Amniotic epithelial cell (primary cell): Measurements from ENCODE around the gene MPLKIP.
"Not testable (repeated sequence)": the region's sequence is repeated elsewhere in the genome, so short reads cannot be mapped to it uniquely, and the experiment has no call there.

Experiments used
- DNase-seq: peaks from one replicate; pipeline ENCODE4 v3.0.0-alpha.2; 2010; ENCODE audit warnings: low read depth

Gene MPLKIP

DNA sequence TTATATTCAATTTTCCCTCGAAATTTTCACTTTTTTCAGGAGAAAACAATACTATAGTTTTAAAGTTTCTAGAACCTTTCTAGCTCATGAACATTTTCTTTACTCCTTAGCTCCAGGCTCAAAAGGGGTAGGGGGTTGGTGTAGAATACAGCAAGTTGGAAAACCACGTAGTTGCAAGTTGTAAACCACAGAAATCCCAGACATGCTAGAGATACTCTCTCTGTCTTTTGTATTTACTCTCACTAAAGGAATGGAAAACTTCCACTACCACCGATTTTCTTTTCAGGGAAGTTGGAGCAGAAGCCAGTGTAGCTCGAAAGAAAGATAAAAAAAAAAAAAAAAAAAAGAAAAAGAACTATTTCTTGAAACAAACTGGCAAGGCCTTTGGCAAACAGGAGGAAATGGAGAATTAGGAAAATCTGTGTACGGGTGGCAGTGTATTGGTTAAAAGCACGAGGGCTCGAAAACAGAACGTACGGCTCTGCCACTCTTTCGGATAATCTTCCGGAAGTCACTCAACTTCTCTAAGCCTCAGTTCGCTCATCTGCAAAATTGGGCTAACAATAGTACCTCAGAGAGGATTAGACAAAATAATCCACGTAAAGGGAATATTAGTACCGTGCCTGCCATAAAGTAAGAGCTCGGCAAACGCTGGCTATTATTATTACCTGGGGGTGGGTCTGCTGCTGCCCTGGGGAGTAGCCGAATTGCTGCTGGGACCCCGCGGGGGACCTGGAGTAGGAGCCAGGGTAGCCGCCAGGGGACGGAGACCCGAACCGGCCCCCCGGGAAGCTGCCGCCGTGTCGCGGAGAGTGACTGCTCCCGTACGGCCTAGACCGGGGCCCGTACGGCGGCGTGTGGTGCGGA lies 628 bp downstream of the MPLKIP start:
- DNase-seq = peak; percentile 44

DNA sequence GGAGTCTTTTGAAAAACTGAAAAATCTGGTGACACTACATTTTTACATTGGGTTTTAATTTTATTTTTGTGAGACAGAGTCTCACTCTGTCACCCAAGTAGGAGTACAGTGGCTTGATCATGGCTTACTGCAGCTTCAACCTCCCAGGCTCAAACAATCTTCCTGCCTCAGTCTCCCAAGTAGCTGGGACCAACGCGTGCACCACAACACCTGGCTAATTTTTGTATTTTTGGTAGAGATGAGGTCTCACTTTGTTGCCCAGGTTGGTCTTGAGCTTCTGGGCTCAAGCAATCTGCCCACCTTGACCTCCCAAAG lies 11.5 kb downstream of the MPLKIP start:
- no peak for DNase-seq

DNA sequence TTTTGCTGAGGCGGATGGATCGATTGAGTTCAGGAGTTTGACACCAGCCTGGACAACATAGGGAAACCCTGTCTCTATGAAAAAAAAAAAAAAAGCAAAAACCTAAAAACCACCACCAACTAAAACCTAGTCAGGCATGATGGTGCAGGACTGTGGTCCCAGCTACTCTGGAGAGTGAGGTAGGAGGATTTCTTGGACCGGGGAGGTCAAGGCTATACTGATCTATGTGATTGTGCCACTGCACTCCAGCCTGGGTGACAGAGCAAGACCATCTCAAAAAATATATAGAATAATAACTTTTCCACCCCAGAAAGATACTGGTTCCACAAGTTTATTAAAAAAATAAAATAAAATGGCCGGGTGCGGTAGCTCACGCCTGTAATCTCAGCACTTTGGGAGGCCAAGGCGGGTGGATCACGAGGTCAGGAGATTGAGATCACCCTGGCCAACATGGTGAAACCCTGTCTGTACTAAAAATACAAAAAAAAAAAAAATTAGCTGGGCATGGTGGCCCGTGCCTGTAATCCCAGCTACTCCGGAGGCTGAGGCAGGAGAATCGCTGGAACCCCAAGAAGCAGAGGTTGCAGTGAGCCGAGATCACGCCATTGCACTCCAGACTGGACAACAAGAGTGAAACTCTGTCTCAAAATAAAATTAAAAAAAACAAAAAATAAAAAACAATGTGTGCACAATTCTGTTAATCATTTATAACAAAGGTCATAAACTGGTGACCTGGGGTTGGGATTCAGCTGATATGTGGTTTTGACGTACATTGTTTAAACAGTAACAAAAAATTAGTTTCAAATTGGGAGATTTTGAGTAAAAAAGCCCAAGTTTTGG lies 12.1 kb downstream of the MPLKIP start:
- DNase-seq = not testable (repeated sequence)

DNA sequence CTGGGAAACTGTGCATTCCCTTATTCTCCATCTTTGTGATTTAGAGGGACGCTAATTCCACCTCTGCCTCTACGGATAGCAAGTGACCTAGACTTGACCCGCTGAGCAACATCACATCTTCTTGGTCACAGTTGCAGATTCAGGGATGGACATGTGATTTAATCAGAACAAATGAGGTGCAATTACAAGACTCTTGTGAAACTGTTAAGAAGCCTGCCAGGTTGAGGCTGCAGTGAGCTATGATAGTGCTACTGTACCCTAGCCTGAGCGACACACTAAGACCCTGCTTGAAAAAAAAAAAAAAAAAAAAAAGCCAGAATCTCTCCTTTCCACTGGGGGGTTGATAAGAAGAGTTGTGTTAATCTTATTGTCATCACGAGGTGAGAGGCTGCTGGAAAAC lies 14.4 kb downstream of the MPLKIP start:
- DNase-seq = peak; percentile 35

DNA sequence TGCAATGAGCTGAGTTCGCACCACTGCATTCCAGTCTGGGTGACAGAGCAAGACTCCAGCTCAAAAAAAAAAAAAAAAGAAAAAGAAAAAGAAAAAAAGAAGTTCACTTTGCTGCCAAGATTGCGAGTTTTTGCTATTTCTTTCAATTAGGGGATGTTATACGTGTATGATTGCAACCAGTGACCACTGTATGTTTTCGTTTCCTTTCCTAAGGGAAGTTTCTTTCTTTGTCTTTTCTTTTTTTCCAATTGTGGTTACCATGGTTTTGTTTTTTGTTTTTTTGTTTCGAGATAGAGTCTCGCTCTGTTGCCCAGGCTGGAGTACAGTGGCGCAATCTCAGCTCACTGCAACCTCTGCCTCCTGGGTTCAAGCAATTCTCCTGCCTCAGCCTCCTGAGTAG lies 16.2 kb downstream of the MPLKIP start:
- not testable (repeated sequence) for DNase-seq

DNA sequence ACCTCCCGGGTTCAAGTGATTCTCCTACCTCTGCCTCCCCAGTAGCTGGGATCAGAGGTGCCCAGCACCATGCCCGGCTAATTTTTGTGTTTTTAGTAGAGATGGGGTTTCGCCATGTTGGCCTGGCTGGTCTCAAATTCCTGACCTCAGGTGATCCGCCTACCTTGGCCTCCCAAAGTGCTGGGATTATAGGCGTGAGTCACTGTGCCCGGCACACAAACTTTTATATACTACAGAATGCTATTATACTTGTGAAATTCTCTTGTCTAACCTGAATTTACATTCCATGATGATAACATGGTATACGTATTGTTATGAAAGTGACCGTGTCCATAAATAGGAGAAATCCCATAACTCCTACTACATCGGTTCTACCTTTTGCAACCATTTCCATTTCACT lies 17.2 kb downstream of the MPLKIP start:
- peak; percentile 40 for DNase-seq

DNA sequence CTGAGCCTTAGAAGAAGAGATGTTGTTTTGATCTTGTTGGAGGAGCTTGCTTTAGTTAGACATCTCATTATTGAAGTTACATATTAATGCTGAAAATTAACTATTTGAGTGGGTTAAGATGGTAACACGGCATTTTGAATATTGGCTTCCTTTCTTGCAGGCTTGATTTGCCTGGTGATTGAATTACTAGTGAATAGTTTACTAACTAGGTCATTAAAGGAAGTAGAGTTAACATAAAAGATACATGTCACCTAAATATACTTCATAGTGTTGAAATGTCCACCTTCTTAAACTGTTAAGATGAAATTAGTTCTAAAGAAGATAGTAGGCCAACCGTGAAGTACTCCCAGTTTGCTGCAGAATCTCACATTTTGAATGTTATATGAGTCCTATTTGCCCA lies 18.5 kb downstream of the MPLKIP start:
- DNase-seq = no peak

DNA sequence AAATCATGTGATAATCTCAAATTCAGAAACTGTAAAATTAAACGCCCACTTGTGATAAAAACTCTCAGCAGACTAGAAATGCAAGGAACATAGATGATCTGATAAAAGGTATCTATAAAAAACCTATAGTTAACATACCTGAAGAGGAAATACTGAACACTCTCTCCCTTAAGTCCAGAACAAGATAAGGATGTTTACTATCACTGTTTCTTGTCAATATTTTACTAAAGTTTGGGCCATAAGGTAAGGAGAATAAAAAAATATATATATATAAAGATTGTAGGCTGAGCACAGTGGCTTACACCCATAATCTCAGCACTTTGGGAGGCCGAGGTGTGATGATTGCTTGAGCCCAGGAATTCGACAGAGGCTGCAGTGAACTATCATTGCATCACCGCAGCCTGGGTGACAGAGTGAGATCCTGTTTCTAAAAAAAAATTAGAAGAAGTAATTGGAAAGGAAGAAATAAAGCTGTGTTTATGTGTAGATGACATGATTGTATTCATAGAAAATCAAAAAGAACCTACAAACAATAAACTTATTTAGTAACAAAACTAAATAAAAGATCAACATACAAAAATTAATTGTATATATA lies 28.4 kb downstream of the MPLKIP start:
- DNase-seq = no peak

DNA sequence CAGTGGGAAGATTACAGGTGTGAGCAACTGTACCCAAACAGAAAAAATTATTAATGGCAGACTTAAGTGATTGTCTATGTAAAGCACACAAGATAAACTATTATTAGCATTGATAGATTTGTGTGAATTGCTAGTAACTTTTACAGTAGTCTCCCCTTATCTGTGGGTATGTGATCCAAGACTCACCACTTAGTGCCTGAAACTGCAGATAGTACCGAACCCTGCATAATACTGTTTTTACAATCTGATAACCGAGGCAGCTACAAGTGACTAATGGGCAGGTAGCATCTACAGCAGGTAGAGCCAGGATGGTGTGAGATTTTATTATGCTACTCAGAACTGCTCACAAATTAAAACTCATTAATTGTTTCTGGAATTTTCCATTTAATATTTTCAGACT lies 31.5 kb downstream of the MPLKIP start:
- no peak for DNase-seq

DNA sequence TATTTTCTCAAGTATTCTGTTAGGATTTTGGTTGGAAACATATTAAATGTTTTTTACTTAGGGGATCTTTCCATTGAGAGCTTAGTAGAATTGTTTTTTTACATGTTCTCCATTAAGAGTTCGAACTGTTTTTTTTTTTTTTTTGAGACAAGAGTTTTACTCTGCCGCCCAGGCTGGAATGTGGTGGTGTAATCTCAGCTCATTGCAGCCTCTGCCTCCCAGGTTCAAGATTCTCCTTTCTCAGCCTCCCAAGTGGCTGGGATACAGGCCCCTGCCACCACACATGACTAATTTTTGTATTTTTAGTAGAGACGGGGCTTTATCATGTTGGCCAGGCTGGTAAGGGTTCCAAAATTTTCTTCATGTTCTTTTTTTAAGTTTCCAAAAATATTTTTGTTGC lies 33.2 kb downstream of the MPLKIP start:
- DNase-seq = no peak

DNA sequence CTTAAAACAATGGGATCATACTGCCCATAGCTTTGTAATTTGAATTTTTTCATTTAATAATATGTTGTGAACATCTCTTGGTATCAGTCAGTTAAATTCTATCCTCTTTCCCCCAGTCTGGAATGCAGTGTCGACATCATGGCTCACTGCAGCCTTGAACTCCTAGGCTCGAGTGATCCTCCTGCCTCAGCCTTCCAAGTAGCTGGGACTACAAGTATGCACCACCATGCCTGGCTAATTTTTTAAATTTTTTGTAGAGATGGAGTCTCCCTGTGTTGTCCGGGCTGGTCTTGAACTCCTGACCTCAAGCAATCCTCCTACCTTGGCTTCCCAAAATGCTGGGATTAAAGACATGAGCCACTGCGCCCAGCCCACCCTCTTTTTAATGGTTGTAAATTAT lies 34.6 kb downstream of the MPLKIP start:
- peak; percentile 29 for DNase-seq

DNA sequence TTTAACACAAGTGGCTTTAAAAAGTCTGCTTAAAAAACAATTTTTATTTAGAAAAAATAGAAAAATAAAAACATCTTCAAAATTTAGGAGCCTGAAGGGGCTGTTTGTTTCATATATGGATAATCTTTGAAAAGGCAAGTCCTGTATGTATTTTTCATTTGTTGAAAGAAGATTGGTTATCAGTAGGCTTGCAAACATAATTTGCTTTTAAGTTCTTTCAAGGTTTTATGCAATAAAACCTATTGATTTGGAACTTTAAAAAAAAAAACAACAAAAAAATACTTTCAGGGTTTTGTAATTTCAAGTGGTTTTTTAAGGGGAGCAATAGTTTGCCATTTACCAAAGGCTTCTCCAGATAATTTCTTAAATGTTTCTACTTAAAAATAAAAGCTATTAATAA lies 35.6 kb downstream of the MPLKIP start:
- DNase-seq = no peak

DNA sequence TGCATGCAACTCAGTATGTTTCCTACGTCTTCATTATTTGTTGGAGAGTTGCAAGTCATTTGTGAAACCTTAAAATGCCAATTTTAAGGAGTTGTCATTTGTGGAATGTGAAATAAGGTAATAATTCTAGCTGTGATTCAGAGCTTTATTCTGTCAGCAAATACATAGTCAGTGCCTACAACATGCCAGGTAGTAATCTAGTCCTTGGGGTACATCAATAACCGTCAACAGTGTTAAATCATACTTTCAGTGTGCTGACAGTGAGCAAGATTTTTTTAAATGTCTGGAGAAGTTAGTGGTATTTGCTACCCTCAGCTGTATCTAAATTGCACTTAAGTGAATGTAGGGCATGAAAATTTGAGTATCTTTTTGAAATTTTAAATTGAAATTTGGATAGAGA lies 36.7 kb downstream of the MPLKIP start:
- DNase-seq = no peak

DNA sequence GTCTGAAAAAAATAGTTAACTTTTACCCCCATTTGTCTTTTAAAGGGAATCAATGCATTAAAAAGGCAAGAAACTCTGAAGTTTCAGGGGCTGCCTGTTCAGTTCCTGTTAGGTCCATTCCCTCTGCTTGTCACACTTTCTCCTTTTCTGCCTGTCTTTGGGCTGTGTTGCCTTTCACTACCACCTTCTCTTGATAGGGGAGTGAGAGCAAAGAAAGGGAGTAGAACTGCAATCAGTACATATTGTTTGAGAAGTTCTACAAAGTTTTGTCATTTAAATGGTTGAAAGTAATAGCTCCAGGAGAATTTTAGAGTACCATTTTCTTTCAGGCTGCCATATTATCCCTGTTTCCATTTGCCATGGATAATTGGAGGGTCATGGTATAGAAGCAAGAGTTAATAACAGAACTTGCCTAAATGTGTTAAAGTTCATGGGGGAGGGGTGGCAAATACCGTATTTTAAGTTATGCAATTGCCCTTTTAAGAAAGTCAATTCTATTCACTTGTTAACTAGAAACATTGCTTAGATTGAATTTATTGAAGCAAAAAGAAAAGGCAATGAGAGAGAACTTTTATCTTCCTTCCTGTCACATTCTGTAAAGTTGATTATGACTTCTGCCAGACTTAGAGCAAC lies 38.6 kb downstream of the MPLKIP start:
- no peak for DNase-seq

DNA sequence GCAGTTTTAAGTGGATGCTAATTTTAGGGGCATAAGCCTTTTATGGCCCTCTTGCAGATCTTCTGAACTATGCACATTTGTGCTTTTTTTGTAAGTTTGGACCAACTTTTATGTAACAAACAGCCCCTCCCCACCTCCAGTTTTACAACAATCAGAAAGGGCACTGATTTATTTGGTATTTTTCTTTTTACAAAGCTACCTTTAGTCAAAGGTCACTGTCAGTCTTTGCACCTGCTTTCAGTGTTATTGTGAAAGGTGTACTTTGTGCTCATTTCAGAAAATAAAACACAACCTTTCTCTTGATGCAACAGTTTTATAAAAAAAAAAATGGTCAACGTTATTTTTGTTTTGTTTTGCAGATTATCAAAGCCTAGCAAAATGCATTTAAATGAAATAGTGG lies 39.2 kb downstream of the MPLKIP start:
- no peak for DNase-seq

DNA sequence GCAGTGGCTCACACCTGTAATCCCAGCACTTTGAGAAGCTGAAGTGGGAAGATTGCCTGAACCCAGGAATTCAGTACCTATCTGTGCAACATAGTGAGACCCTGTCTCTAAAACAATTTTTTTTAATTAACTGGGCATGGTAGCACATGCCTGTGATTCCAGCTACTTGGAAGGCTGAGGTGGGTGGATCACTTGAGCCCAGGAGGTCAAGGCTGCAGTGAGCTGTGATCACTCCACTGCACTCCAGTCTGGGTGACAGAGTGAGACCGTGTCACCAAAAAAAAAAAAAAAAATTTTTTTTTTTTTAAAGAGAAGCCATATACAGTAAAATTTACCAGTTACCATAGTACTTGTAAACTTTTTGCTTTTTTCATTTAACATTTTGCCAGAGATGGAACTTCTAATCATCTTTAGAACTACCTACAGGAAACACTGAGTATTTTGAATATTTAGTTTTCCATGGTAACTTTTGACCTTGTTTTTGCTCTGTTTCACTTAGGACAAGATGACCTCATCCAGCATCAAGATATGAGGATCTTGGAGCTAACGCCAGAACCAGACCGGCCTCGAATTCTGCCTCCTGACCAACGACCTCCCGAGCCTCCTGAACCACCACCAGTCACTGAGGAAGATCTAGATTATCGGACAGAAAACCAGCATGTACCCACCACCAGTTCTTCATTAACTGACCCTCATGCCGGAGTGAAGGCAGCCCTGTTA lies 40.6 kb downstream of the MPLKIP start:
- peak; percentile 40 for DNase-seq

DNA sequence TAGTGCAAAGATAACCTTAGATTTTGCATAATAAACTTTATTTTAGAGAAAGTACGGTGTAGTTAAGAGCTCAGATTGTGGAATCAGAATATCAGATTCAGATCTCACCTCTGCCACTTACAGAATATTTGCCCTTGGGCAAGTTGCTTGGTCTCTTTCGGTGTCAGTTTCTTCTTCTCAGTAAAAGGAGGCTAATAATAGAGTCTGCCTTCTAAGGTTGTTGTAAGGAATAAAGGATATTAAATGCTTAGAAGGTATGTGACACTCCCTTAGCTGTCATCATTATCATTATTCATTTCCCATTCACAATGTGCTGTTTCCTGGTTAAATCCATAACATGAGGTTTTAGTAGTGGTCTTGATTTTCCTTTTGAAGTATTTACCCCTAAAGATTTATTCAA lies 42.2 kb downstream of the MPLKIP start:
- DNase-seq = no peak

DNA sequence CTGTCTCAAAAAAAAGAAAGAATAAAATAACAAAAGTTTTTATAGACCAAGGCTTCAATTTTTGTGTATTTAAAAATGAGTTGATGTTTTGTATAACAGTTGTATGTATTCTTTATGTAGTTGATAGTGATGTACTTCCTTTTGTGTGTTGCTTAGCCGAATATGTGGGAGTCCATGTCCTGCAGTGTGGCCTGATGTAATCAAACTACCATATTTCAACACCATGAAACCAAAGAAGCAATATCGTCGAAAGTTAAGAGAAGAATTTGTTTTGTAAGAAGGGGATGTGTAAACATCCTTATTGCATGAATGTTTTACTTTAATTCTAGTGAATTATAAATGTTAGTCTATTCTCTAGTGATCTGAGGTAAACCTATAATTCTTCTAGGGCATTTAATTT lies 56.6 kb downstream of the MPLKIP start:
- DNase-seq = peak; percentile 86
